GM19463 (cell line): ENCODE measurements around the gene MDH2.
"Not testable (repeated sequence)": the region's sequence is repeated elsewhere in the genome, so short reads cannot be mapped to it uniquely, and the experiment has no call there.

ENCODE experiments used
- ATAC-seq: cut with Tn5 transposase; IDR thresholded peaks from one replicate; pipeline ENCODE4 v1.9.1; 2021; ENCODE audit warnings: mild to moderate bottlenecking, moderate library complexity; ENCODE audit not compliant: unreplicated experiment

The MDH2 gene

DNA sequence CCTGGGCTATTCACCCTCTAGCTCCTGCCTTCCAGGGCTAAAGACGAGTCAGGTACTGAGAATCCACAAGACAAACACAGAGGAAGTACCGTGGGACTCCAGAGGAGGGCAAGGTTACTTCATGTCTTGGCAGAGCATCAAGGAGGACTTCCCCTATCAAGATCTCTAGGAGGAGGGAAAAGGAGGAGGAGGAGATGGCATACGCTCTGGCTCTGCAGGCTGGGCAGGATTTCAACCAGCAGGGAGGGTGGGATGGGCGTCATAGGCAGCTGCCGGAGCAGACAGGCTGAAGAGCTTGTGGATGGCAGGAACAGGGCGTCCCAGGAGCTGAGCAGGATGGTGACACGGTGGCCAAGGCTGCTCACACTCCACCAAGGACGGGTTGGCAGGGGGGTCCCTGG is 21.3 kb downstream of the MDH2 start:
- no peak for ATAC-seq

DNA sequence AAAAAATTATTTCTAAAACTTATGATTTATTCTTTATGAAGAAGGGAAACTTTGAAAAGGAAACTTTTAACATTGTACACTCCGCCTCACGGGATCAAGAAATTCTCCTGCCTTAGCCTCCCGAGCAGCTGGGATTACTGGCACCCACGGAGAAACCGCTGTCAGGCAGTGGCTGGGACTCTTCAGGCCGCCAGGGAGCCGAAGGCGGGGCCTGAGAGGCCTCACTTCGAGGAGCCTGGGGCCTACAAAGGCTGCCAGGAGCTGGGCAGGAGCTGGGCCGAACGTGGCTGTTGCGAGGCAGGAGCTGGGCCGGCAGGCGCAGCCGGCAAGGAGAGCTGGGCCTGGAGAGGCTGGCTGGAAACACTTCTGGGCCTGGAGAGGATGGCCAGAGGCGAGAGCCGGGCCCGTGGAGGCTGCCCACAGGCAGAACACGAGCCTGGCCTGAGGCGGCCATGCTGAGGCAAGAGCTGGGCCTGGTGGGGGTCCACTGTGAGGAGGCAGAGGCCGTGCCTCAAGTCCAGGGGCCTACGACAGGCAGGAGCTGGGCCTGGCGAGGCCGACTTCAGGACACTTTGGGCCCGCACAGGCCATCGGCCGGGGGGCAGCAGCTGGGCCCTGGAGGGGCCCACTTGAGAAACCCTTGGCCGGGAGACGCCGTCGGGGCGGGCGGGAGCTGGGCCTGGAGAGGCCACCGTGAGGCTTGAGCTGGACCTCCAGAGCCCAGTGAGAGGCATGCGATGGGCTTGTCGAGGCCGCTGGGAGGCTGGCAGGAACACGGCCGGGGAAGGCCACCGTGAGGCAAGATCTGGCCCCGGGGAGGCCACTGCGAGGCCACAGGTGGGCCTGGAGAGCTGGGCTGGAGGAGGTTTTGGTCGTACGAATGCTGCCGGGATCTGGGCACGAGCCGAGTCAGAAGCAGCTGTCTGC is 23.7 kb downstream of the MDH2 start:
- no peak for ATAC-seq

DNA sequence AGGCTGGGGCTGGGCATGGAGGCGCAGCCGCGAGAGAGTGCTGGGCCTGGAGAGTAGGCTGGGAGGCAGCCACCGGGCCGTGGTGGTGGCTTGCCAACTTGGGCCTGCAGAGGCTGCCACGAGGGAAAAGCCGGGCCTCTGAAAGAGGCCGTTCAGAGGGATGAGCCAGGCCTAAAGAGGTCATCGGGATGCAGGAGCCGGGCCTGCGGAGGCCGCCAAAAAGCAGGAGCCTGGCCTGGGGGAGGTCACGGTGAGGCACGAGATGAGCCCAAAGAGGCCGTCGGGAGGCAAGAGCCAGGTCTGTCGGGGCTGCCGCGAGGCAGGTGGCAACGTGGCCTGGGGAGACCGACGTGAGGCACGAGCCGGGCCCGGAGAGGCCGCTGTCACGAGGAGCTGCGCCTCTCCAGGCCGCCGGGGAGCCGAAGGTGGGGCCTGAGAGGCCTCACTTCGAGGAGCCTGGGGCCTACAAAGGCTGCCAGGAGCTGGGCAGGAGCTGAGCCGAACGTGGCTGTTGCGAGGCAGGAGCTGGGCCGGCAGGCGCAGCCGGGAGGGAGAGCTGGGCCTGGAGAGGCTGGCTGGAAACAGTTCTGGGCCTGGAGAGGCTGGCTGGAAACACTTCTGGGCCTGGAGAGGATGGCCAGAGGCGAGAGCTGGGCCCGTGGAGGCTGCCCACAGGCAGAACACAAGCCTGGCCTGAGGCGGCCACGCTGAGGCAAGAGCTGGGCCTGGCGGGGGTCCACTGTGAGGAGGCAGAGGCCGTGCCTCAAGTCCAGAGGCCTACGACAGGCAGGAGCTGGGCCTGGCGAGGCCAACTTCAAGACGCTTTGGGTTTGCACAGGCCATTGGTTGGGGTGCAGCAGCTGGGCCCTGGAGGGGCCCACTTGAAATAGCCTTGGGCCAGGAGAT is 24.6 kb downstream of the MDH2 start:
- no peak for ATAC-seq

DNA sequence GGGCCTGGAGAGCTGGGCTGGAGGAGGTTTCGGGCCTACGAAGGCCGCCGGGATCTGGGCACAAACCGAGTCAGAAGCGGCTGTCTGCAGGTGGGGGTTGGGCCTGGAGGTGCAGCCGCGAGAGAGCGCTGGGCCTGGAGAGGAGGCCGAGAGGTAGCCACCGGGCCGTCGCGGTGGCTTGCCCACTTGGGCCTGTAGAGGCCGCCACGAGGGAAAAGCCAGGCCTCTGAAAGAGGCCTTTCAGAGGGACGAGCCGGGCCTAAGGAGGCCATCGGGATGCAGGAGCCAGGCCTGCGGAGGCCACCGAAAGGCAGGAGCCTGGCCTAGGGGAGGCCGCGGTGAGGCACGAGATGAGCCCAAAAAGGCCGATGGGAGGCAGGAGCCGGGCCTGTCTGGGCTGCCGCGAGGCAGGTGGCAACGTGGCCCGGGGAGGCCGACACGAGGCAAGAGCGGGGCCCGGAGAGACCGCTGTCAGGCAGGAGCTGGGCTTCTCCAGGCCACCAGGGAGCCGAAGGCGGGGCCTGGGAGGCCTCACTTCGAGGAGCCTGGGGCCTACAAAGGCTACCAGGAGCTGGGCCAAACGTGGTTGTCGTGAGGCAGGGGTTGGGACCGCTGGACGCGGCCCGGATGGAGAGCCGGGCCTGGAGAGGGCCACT is 25.6 kb downstream of the MDH2 start:
- ATAC-seq: no peak

DNA sequence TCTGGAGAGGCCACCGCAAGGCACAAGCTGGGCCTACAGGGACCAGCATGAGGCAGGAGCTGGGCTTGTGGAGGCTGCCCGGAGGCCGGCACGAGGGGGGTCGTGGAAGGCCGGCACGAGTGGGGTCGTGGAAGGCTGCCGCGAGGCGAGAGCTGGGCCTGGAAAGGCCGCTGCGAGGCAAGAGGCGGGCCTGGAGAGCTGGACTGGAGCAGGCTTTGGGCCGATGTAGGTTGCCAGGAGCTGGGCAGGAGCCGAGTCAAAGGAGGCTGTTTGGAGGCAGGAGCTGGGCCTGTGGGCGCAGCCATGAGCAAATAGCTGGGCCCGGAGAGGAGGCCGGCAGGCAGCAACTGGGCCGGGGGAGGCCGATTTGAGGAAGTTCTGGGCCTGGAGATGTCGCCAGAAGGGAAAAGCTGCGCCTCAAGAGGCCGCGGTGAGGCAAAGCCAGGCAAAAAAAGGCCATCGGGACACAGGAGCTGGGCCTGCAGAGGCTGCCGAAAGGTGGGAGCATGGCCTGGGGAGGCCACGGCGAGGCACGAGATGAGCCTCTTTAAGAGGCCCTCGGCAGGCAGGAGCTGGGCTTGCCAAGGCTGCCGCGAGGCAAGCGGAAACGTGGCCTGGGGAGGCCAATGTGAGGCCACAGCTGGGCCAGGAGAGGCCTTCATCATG is 26.5 kb downstream of the MDH2 start:
- no peak for ATAC-seq

DNA sequence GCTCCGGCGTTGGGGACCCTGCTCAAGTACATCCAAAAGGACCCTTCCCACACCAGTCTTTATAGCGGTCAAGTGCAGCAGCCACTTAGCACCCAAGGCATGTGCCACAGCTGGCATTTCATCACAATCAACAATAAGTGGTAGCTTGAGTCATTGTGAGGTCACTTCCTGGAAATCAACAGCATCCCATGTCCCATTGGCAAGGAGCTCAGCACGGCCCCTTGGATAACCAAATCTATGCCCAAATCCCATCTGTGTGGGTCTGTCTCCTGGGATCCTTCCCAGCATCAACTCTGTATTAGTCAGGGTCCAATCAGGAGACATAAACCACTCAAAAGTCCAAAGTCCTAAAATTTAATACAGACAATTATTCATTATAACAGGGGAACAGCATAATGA is 27.1 kb downstream of the MDH2 start:
- no peak for ATAC-seq

DNA sequence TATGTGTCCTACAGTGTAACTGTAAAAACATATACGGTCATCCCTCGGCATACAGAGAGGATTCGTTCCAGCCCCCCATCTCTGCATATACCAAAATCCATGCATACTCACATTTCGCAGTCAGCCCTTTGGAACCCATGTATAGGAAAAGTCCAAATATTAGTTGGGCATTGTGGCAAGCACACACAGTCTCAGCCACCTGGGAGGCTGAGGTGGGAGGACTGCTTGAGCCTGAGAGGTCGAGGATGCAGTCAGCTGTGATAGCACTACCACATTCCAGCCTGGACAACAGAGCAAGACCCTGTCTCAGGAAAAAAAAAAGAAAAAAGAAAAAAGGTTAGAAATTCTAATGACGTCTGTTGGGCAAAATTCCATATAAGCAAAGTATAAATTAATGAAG is 29.1 kb downstream of the MDH2 start:
- no peak for ATAC-seq

DNA sequence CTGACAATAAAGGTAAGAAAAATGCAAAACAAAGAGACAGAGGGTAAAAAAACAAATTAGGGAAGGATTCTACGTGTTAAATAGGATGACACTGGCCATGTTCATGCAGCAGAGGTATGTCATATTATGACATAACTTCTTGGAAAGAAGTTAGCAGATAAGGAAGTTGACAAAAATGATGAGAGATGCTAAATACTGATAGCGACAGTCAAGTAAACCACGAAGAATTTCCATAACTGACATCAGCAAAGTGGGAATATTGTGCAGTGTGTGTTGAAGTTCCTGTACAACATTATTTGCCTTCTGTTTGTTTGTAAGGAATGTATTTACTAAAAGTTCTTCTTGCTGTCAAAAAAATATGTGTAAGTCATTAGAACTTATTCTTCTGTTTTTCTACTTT is 29.5 kb downstream of the MDH2 start:
- no peak for ATAC-seq

DNA sequence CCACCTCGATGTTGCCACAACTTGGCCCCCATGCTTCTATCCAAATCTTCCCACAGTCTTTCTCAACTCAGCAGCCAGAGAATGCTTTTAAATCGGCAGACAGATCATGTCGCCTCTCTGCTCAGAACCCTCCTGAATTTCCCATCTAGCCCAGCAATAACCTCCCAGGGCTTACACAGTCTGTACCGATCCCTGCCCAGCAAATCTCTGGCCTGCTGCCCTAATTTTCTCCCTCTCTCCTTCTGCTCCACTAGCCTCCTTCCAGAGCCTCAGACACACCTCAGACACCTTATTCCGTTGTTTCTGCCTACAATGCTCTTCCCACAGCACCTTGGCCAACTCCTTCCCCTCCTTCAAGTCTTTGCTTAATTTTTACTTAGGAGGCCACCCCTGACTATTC is 32.3 kb downstream of the MDH2 start:
- ATAC-seq: no peak

DNA sequence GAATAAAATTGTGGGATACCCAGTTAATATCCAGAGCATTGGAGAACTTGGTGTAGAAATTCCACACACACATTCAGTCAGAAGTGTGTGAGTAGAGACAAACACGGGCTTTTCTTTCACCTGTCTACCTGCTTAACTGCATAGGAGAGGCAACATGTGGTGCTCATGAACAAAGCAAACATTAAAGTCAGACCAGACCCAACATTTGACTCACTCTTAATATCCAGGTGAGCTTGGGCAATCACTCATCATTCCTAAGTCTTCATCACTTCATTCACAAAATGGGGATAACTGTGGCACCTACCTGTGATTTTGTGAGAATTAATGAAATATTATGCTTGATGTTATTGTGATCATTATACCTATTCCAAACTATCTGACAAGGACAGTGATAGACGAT is 36.2 kb downstream of the MDH2 start:
- ATAC-seq: not testable (repeated sequence)

DNA sequence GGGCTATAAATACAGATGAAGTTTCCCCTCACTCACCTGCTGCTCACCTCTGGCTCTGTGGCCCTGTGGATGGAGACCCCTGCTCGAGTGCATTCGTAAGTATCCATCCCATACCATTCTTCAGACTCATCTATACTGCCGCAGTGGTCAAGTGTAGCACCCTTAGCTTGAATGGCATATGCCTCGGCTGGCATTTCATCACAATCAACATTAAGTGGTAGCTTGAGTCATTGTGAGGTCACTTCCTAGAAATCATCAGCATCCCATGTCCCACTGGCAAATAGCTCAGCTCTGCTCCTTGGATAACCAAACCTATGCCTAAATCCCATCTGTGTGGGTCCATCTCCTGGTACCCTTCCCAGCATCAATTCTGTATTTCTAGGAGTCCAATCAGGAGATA is 38.2 kb downstream of the MDH2 start:
- ATAC-seq: no peak

DNA sequence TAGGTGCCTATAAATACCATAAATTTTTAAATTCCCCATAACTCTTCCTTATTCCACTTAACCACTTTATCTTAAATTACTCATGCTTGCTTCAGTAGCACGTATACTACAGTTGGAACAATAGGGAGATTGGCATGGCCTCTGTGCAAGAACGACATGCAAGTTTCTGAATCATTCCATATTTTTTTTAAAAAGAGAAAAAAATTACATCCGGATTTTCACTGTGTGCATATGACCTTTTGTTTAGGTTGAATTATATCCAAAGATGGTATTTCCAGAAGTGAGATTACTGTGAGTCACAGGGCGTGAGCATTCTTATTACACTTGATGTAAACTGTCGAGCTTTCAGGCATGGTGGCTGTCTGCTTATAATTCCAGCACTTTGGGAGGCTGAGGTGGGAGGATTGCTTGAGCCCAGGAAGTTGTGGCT is 39.5 kb downstream of the MDH2 start:
- ATAC-seq: not testable (repeated sequence)

DNA sequence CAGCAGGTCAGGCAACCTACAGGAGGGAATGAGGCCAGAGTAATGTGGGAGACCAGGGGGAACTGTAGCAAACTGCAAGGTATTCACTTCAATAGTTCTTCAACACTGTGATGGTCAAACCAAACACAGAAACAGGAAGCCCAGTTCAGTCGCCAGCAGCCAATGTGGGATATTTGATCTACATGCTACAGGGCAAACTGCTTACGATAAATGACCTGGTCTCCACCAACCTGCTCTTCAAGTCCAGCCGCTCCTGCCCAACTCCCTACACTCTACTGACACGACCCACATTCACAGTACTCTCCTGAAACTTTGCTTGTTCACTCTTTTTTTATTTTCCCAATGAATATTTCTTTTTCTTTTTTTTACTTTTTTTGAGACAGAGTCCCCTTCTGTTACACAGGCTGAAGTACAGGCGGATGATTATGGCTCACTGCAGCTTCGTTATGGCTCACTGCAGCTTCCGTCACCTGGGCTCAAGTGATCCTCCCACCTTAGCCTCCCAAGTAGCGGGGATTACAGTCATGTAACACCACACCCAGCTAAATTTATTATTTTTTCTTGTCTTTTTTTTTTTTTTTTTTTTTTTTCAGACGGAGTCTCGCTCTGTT is 42.1 kb downstream of the MDH2 start:
- ATAC-seq: no peak

DNA sequence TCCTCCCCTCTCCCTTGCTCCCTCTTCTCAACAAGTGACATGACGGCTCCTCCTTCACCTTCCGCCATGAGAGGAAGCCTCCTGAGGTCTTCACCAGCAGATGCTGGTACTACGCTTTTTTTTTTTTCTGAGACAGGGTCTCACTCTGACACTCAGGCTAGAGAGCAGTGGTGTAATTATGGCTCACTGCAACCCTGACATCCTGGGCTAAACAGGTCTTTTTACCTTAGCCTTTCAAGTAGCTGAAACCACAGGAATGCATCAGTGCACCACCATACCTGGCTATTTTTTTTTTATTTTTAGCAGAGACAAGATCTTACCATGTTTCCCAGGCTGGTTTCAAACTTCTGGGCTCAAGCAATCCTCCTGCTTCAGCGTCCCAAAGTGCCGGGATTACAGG is 43.6 kb downstream of the MDH2 start:
- no peak for ATAC-seq

DNA sequence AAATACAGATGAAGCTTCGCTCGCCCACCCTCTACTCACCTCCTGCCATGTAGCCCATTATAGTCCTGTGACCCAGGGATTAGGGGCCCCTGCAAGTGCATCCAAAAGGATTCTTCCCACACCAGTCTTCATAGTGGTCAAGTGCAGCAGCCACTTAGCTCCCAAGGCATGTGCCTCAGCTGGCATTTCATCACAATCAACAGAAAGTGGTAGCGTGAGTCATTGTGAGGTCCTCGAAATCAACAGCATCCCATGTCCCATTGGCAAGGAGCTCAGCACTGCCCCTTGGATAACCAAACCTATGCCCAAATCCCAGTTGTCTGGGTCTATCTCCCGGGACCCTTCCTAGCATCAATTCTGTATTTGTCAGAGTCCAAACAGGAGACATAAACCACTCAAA is 45.6 kb downstream of the MDH2 start:
- ATAC-seq: not testable (repeated sequence)

DNA sequence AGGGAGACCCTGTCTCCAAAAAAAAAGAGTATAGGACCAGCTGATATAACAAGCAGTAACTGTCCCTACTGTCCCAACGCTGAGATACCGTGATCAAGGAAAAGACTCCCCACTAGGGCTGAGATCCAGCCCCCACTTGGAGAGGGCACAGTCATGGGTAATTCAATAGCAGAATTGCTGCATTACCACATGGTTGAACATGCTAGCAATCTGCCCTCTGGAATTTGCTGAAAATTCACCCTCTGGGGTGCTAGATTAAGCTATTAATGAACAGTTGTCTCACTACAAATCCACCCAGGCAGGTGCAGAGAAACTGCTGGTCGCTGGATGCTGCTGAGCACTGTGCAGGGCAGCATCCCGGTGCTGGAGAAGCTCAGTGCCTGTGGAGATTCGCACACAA is 46.4 kb downstream of the MDH2 start:
- not testable (repeated sequence) for ATAC-seq

DNA sequence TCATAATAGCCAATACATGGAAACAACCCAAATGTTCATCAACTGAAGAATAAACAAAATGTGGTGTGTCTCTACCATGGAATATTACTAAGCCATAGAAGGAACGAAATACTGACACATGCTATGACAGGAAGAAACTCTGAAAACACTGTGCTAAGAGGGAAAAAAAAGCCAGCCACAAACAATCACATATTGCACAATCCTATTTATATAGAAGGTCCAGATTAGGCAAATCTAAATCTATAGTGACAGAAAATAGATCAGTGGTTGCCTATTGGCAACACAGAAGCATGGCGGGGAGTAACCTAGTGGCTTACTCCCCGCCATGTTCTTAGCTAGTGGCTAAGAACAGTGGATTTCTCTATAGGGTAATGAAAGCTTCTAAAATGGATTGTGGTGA is 48.0 kb downstream of the MDH2 start:
- no peak for ATAC-seq

DNA sequence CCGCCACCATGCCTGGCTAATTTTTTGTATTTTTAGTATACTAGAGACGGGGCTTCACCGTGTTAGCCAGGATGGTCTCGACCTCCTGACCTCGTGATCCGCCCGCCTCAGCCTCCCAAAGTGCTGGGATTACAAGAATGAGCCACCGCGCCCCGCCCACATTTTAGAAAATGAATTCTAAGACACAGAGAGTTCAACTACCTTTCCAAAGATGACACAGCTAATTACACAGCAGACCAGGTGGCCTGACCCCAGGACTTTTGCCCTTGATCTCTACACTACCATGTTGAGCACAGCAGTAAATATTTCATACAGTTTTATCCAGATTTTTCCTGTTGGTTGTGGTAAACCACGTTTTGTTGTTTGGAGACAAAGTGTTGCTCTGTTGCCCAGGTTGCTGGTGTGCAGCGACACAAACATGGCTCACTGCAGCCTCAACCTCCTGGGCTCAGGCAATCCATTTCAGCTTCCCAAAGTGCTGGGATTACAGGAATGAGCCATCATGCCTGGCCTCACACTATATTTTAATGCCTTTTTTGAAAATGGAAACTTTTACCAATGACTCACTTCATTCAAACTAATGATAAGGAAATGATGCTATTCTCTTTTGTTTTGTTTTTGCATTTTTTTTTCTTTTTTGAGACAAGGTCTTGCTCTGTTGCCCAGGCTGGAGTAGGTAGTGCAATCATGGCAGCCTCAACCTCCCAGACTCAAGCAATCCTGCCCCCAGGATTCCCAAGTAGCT is 54.0 kb downstream of the MDH2 start:
- ATAC-seq: not testable (repeated sequence)

DNA sequence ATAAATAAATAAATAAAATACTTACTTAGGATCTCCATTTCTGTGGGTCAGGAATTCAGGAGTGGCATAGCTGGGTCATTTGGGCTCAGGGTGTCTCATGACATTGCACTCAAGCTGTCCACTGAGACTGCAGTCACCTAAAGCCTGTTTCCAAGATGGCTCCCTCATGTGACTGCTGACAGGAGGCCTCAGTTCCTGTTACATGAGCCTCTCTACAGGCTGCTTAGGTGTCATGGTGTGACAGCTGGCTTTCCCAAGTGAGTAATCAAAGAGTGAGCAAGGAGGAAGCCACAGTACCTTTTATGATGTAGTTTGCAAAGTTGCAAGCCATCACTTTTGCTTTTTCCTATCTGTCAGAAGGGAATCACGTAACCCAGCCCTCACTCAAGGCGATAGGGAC is 55.9 kb downstream of the MDH2 start:
- not testable (repeated sequence) for ATAC-seq

DNA sequence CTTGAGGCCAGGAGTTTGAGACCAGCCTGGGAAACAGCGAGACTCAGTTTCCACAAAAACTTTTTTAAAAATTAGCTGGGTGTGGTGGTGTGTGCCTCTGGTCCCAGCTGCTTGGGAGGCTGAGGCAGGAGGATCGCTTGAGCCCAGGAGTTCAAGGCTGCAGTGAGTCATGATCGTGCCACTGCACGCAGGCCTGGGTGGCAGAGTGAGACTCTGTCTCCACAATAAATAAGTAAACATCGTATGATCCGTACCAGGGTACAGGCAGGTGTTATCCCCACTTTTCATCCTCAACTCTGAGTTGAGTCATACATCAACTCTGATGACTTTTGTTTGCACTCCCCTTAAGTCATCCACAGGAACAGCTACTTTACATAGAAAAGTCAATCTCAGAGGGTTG is 58.2 kb downstream of the MDH2 start:
- not testable (repeated sequence) for ATAC-seq
